Endothelial cell (in vitro differentiated cells): Measurements from ENCODE around the gene TSPEAR. TPM values are rescaled to one million over a fixed set of nuclear protein-coding genes. Genes with fewer than 3 reads are reported as not detected.

Source experiments
- DNase-seq: peaks from one replicate; pipeline ENCODE4 v3.0.0; 2021; ENCODE audit warnings: low spot score
- H3K27ac Mint-ChIP-seq: one replicate; pipeline ENCODE4 v1.8.0; 2021; ENCODE audit warnings: mixed read lengths, inconsistent platforms; ENCODE audit not compliant: unreplicated experiment
- H3K27me3 Mint-ChIP-seq: one replicate; pipeline ENCODE4 v1.8.0; 2021; ENCODE audit warnings: mild to moderate bottlenecking, moderate library complexity, mixed read lengths, inconsistent platforms; ENCODE audit not compliant: unreplicated experiment
- H3K36me3 Mint-ChIP-seq: one replicate; pipeline ENCODE4 v1.8.0; 2021; ENCODE audit warnings: mild to moderate bottlenecking, low read depth, mixed read lengths, inconsistent platforms; ENCODE audit not compliant: unreplicated experiment
- H3K4me1 Mint-ChIP-seq: one replicate; pipeline ENCODE4 v1.8.0; 2021; ENCODE audit warnings: mild to moderate bottlenecking, mixed read lengths, inconsistent platforms; ENCODE audit not compliant: unreplicated experiment
- H3K4me3 Mint-ChIP-seq: one replicate; pipeline ENCODE4 v1.8.0; 2021; ENCODE audit warnings: mild to moderate bottlenecking, mixed read lengths, inconsistent platforms; ENCODE audit not compliant: unreplicated experiment
- H3K9me3 Mint-ChIP-seq: one replicate; pipeline ENCODE4 v1.8.0; 2021; ENCODE audit warnings: mixed read lengths, inconsistent platforms; ENCODE audit not compliant: unreplicated experiment
- CTCF ChIP-seq: fragments of 200-600 bp; sonication (generic); IDR thresholded peaks from one replicate; pipeline ENCODE4 v1.5.0; 2021; ENCODE audit warnings: antibody characterized with exemption; ENCODE audit not compliant: unreplicated experiment
- total RNA-seq: library from RNA; stranded (reverse); fragmentation: NEBNext Ultra II Directional; extraction: Animal tissue kit (Norgen Biotek cat#: 25700); gene quantifications from one replicate; pipeline ENCODE4 v1.2.1, GENCODE V29; 2021; ENCODE audit not compliant: unreplicated experiment

TSPEAR gene
- total RNA-seq, 1 donor from 2014 or later, result not detected

- H3K4me1 Mint-ChIP-seq, result peaks cover 3% of the 10 kb centered on the region
- H3K36me3 Mint-ChIP-seq, result peaks cover 7% of the 10 kb centered on the region
- H3K27me3 Mint-ChIP-seq, result peaks cover 7% of the 10 kb centered on the region
- DNase-seq, result no peak
- no peak overlapping the region for H3K4me3 Mint-ChIP-seq
- H3K27ac Mint-ChIP-seq, result no peak overlapping the region
- no peaks in the 10 kb centered on the region for H3K9me3 Mint-ChIP-seq
- TF ChIP-seq CTCF, result no peak
These were observed 87.8 kb downstream of the TSPEAR start for GRCh38 chr21:44623575-44623974.

DNA sequence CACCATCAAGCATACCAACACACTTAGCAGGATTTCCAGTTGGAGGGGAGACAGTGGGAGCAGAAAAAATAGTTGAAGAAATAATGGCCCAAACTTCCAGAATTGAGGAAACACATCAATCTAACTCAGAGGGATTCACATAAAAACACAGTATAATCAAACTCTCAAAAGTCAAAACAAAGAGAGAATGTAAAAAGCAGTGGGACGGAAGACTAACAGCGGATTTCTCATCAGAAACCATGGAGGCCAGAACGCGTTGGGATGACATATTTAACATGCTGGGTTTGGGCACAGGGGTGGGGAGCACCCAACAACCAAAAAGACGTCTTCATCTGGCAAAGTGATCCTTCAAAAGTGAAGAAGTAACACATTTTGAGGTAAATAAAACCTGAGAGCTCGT lies 91.5 kb downstream of the TSPEAR start:
- no peak for TF ChIP-seq CTCF
- no peak overlapping the region for H3K4me3 Mint-ChIP-seq
- peaks cover 7% of the 10 kb centered on the region for H3K4me1 Mint-ChIP-seq
- no peak overlapping the region for H3K27ac Mint-ChIP-seq
- H3K36me3 Mint-ChIP-seq, result peaks cover 6% of the 10 kb centered on the region
- H3K9me3 Mint-ChIP-seq, result no peaks in the 10 kb centered on the region
- peaks cover 2% of the 10 kb centered on the region for H3K27me3 Mint-ChIP-seq
- DNase-seq, result no peak

- TF ChIP-seq CTCF, result no peak
- Mint-ChIP-seq H3K4me1 (peaks cover 7% of the 10 kb centered on the region), H3K4me3 (no peak overlapping the region), H3K9me3 (no peaks in the 10 kb centered on the region), H3K27me3 (peaks cover 2% of the 10 kb centered on the region), H3K36me3 (no peaks in the 10 kb centered on the region), H3K27ac (no peak overlapping the region)
- DNase-seq, result no peak
These were observed 92.5 kb downstream of the TSPEAR start for GRCh38 chr21:44618909-44619308.

DNA sequence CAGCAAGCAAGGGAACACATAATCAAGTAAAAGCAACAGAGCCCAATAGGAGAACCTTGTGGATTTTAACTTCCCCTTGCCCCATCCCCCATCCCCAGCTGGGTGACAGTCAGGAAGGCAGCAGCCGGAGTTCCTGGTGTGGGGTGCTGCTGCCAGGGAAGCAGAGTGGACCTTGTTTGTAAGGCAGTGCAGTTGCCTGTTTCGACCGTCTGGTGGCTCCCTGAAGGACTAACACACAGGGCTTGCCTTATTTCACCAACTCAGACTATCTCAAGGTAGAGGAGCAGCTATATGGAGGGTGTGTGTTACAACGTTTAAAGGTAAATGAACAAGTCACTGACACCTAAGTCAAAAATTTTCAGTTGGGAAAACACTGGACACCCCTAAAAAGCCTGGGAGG lies 92.9 kb downstream of the TSPEAR start:
- Mint-ChIP-seq H3K4me3 (no peak overlapping the region), H3K4me1 (peaks cover 7% of the 10 kb centered on the region), H3K9me3 (no peaks in the 10 kb centered on the region), H3K36me3 (no peaks in the 10 kb centered on the region), H3K27me3 (peaks cover 2% of the 10 kb centered on the region), H3K27ac (no peak overlapping the region)
- no peak for TF ChIP-seq CTCF
- DNase-seq, result no peak

DNA sequence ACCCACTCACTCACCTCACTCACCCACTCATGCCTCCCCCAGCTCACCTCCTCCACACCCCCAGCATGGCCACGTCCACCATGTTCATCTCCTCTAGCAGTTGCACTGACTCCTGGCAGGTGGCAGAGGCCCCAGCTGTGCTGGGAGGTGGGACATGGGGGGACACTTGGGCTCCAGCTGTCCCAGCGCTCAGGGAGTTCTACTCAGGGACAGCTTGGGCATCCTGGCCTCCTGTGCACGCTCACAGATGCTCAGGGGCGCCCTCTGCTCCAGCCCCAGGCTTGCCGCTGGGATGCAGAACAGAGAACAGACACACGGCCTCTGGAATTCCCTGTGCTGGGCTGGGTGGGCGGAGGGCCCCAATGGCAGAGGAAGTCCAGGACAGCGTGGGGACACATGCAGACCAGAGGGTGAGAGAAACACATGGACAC lies 94.3 kb downstream of the TSPEAR start:
- no peak overlapping the region for H3K27ac Mint-ChIP-seq
- no peak overlapping the region for H3K4me3 Mint-ChIP-seq
- peaks cover 7% of the 10 kb centered on the region for H3K4me1 Mint-ChIP-seq
- H3K36me3 Mint-ChIP-seq, result peaks cover 4% of the 10 kb centered on the region
- H3K27me3 Mint-ChIP-seq, result peaks cover 4% of the 10 kb centered on the region
- peaks cover 4% of the 10 kb centered on the region for H3K9me3 Mint-ChIP-seq
- no peak for DNase-seq
- no peak for TF ChIP-seq CTCF
